HepG2 (cell line): ENCODE results near the gene SAA2. TPM values are rescaled to one million over a fixed set of nuclear protein-coding genes. Genes with fewer than 3 reads are reported as not detected.

Source experiments
- ATM ChIP-seq: fragments of 450-650 bp; IDR thresholded peaks from 2 replicates; pipeline ENCODE4 v1.7.1; 2017; ENCODE audit warnings: mild to moderate bottlenecking, borderline replicate concordance
- HDAC1 ChIP-seq: sonication (generic); formaldehyde crosslinking; IDR thresholded peaks from 2 replicates; pipeline ENCODE4 v1.5.1; 2020; ENCODE audit warnings: mild to moderate bottlenecking, missing genetic modification reagents
- HDAC2 ChIP-seq: sonication (generic); formaldehyde crosslinking; IDR thresholded peaks from 2 replicates; pipeline ENCODE4 v1.4.0; 2020; ENCODE audit warnings: missing genetic modification reagents
- HHEX ChIP-seq: IDR thresholded peaks from 2 replicates; pipeline ENCODE4 v1.6.1; 2016; ENCODE audit warnings: control low read depth
- ISL2 ChIP-seq: sonication (generic); formaldehyde crosslinking; IDR thresholded peaks from 2 replicates; pipeline ENCODE4 v1.5.0; 2020; ENCODE audit warnings: missing genetic modification reagents
- KAT2B ChIP-seq: fragments of 150-350 bp; IDR thresholded peaks from 2 replicates; pipeline ENCODE4 v1.6.1; 2014; ENCODE audit warnings: low read depth, low read length, borderline replicate concordance
- MEIS2 ChIP-seq: sonication (generic); formaldehyde crosslinking; IDR thresholded peaks from 2 replicates; pipeline ENCODE4 v1.9.0; 2021; ENCODE audit warnings: mild to moderate bottlenecking, missing genetic modification reagents
- MIXL1 ChIP-seq: IDR thresholded peaks from 2 replicates; pipeline ENCODE4 v1.6.1; 2016
- MYC ChIP-seq: sonication (generic); formaldehyde crosslinking; IDR thresholded peaks from 2 replicates; pipeline ENCODE4 v1.9.0; 2021; ENCODE audit warnings: missing genetic modification reagents, borderline replicate concordance
- NR2C2 ChIP-seq: sonication (generic); formaldehyde crosslinking; IDR thresholded peaks from 2 replicates; pipeline ENCODE4 v1.4.0; 2020; ENCODE audit warnings: missing genetic modification reagents, mild to moderate bottlenecking, moderate library complexity, borderline replicate concordance
- NR2F6 ChIP-seq, 2 experiments: IDR thresholded peaks; 2 replicates each; pipeline ENCODE4 v1.6.1; 2016; ENCODE audit warnings: antibody characterized with exemption in 1 of 2, mild to moderate bottlenecking in 1 of 2
- POLR2AphosphoS5 ChIP-seq: IDR thresholded peaks from 2 replicates; pipeline ENCODE4 v1.6.1; 2012; ENCODE audit warnings: low read depth, low read length
- RBFOX2 ChIP-seq: fragments of 200-400 bp; formaldehyde crosslinking; IDR thresholded peaks from 2 replicates; pipeline ENCODE4 v1.6.1; 2017; ENCODE audit warnings: low read depth, mild to moderate bottlenecking, low read length
- RFXAP ChIP-seq: sonication (generic); formaldehyde crosslinking; IDR thresholded peaks from 2 replicates; pipeline ENCODE4 v1.4.0; 2020; ENCODE audit warnings: missing genetic modification reagents, borderline replicate concordance
- STAG1 ChIP-seq: sonication (generic); formaldehyde crosslinking; IDR thresholded peaks from 2 replicates; pipeline ENCODE4 v1.4.0; 2020; ENCODE audit warnings: missing genetic modification reagents
- TARDBP ChIP-seq: sonication (generic); formaldehyde crosslinking; IDR thresholded peaks from 2 replicates; pipeline ENCODE4 v1.8.0; 2022; ENCODE audit warnings: mild to moderate bottlenecking, missing genetic modification reagents
- YEATS4 ChIP-seq: sonication (generic); formaldehyde crosslinking; IDR thresholded peaks from 2 replicates; pipeline ENCODE4 v1.4.0; 2020; ENCODE audit warnings: missing genetic modification reagents, borderline replicate concordance
- ZMYM3 ChIP-seq: sonication (generic); formaldehyde crosslinking; IDR thresholded peaks from 2 replicates; pipeline ENCODE4 v1.5.1; 2020; ENCODE audit warnings: mild to moderate bottlenecking, missing genetic modification reagents
- ZNF335 ChIP-seq: sonication (generic); formaldehyde crosslinking; IDR thresholded peaks from 2 replicates; pipeline ENCODE4 v1.4.0; 2020; ENCODE audit warnings: missing genetic modification reagents
- ZNF768 ChIP-seq: sonication (generic); formaldehyde crosslinking; IDR thresholded peaks from 2 replicates; pipeline ENCODE4 v1.4.0; 2020; ENCODE audit warnings: missing genetic modification reagents
- ZNF788 ChIP-seq: sonication (generic); formaldehyde crosslinking; IDR thresholded peaks from 2 replicates; pipeline ENCODE4 v1.5.0; 2020; ENCODE audit warnings: mild to moderate bottlenecking, missing genetic modification reagents, borderline replicate concordance
- ZNF792 ChIP-seq: IDR thresholded peaks from 2 replicates; pipeline ENCODE4 v1.6.1; 2016
- ZSCAN21 ChIP-seq: sonication (generic); formaldehyde crosslinking; IDR thresholded peaks from 2 replicates; pipeline ENCODE4 v1.8.0; 2022; ENCODE audit warnings: mild to moderate bottlenecking, missing genetic modification reagents, moderate library complexity, borderline replicate concordance
- ZSCAN29 ChIP-seq: sonication (generic); formaldehyde crosslinking; conservative IDR thresholded peaks from 2 replicates; pipeline ENCODE4 v1.4.0; 2020; ENCODE audit warnings: mild to moderate bottlenecking, missing genetic modification reagents
- polyA plus RNA-seq, 8 experiments: library from polyadenylated mRNA; depleted of rRNA in 3 of 8; stranded (reverse) in 7 of 8; unstranded in 1 of 8; fragments of >200 nt; fragmentation: Illumina TruSeq in 4 of 8; extraction: Trizol in 4 of 8; gene quantifications; 2 replicates each; pipeline versions ENCODE4 v1.2.1 to v1.2.3, GENCODE V29; 2011 to 2016; ENCODE audit warnings: low read depth in 4 of 8, missing spikeins in 1 of 8, mixed read lengths in 1 of 8; ENCODE audit not compliant: insufficient read depth in 1 of 8
- total RNA-seq, 5 experiments: library from RNA; depleted of rRNA; stranded (reverse); fragments of >200 nt; fragmentation: Illumina TruSeq; extraction: Trizol; gene quantifications; 2 replicates each; pipeline ENCODE4 v1.2.3, GENCODE V29; 2016; ENCODE audit warnings: low read depth in 1 of 5
- TF ChIP-seq, protein P1 (sequence below): IDR thresholded peaks from 2 replicates; pipeline ENCODE4 v1.6.1; 2016; ENCODE audit warnings: control low read depth
- TF ChIP-seq, protein P2 (sequence below): IDR thresholded peaks from 2 replicates; pipeline ENCODE4 v1.6.1; 2016
- TF ChIP-seq, protein P3 (sequence below): fragments of 450-650 bp; IDR thresholded peaks from 2 replicates; pipeline ENCODE4 v1.6.1; 2016
- TF ChIP-seq, protein P4 (sequence below): sonication (generic); formaldehyde crosslinking; IDR thresholded peaks from 2 replicates; pipeline ENCODE4 v1.5.0; 2020; ENCODE audit warnings: missing genetic modification reagents, mild to moderate bottlenecking, borderline replicate concordance

The SAA2 gene
- total and polyA plus RNA-seq, 2 of the 13 experiments (the other 11 are each of a cell fraction or from before 2014, with no cell fraction given) = 0.27 TPM; not detected in 1

DNA sequence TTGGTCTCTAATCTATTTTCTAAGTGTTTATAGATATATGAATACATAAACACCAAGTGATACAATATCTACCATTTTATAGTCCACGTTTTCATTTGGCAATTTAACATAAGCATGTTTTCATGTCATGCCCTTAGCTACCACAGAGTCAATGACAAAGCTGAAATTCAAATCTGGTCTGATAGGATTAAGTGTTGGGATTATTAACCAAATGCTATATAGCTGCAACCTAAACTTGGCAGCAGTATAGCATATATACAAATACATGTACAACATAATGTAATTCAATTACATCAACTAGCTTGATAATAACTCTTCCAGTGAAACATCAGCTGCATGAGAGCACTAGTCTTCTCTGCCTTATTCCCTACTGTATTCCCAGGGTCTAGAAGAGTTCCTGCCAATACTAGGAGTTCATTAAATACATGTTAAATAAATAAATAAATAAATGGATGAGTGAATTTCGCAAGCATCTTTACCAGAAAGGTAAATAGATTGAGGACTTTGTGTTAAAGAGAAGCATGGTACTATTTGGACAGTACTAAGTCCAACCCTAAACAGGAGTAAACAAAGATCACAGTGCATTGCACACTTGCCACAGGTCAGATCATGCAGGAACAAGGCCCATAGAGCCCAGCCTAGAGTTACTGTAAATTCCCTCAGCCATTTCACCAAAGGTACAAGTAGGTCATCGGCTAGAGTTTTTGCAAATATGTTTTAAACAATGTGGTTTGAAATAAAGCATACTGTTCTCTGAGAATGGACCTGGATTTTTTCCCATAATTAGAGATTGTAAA lies 24.7 kb downstream of the SAA2 start (continued):
- TF ChIP-seq, protein P1, sequence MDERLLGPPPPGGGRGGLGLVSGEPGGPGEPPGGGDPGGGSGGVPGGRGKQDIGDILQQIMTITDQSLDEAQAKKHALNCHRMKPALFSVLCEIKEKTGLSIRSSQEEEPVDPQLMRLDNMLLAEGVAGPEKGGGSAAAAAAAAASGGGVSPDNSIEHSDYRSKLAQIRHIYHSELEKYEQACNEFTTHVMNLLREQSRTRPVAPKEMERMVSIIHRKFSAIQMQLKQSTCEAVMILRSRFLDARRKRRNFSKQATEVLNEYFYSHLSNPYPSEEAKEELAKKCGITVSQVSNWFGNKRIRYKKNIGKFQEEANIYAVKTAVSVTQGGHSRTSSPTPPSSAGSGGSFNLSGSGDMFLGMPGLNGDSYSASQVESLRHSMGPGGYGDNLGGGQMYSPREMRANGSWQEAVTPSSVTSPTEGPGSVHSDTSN (CRISPR knock-in tag) = no peak
- TF ChIP-seq ZSCAN29 (peak; percentile 47; the same call in 1 of the 2 replicates), MEIS2 (0 out of 2 replicates have a peak, but pooled peaks have one; percentile 41), STAG1 (peak; percentile 18; the same call in 1 of the 2 replicates), ZNF788 (CRISPR knock-in tag) (peak; percentile 41; the same call in 1 of the 2 replicates), ZNF768 (CRISPR knock-in tag) (no peak), RBFOX2 (peak; percentile 37; the same call in 1 of the 2 replicates), MIXL1 (CRISPR knock-in tag) (peak; percentile 96), YEATS4 (CRISPR knock-in tag) (0 out of 2 replicates have a peak, but pooled peaks have one; percentile 58), KAT2B (no peak), RFXAP (CRISPR knock-in tag) (0 out of 2 replicates have a peak, but pooled peaks have one; percentile 54), NR2F6 (IDR thresholded peaks at IDR 0.05) (peak; percentile 81), NR2F6 (CRISPR knock-in tag; IDR thresholded peaks at IDR 0.05) (peak; percentile 78), ZNF335 (CRISPR knock-in tag) (no peak), HHEX (CRISPR knock-in tag) (peak; percentile 79), ZSCAN21 (peak; percentile 59; the same call in 1 of the 2 replicates), NR2C2 (CRISPR knock-in tag) (peak; percentile 68; the same call in 1 of the 2 replicates), HDAC1 (peak; percentile 48; the same call in 1 of the 2 replicates), HDAC2 (CRISPR knock-in tag) (peak; percentile 92), MYC (CRISPR knock-in tag) (0 out of 2 replicates have a peak, but pooled peaks have one; percentile 15), POLR2AphosphoS5 (peak; percentile 40; the same call in 1 of the 2 replicates), ISL2 (CRISPR knock-in tag) (peak; percentile 86), TARDBP (CRISPR knock-in tag) (peak; percentile 35; the same call in 1 of the 2 replicates), ATM (no peak), ZNF792 (CRISPR knock-in tag) (peak; percentile 59; the same call in 1 of the 2 replicates), ZMYM3 (CRISPR knock-in tag) (peak; percentile 77)
- TF ChIP-seq, protein P2, sequence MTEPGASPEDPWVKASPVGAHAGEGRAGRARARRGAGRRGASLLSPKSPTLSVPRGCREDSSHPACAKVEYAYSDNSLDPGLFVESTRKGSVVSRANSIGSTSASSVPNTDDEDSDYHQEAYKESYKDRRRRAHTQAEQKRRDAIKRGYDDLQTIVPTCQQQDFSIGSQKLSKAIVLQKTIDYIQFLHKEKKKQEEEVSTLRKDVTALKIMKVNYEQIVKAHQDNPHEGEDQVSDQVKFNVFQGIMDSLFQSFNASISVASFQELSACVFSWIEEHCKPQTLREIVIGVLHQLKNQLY (CRISPR knock-in tag) = peak; percentile 91
- TF ChIP-seq, protein P3, sequence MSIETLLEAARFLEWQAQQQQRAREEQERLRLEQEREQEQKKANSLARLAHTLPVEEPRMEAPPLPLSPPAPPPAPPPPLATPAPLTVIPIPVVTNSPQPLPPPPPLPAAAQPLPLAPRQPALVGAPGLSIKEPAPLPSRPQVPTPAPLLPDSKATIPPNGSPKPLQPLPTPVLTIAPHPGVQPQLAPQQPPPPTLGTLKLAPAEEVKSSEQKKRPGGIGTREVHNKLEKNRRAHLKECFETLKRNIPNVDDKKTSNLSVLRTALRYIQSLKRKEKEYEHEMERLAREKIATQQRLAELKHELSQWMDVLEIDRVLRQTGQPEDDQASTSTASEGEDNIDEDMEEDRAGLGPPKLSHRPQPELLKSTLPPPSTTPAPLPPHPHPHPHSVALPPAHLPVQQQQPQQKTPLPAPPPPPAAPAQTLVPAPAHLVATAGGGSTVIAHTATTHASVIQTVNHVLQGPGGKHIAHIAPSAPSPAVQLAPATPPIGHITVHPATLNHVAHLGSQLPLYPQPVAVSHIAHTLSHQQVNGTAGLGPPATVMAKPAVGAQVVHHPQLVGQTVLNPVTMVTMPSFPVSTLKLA = 0 out of 2 replicates have a peak, but pooled peaks have one; percentile 29
- TF ChIP-seq, protein P4, sequence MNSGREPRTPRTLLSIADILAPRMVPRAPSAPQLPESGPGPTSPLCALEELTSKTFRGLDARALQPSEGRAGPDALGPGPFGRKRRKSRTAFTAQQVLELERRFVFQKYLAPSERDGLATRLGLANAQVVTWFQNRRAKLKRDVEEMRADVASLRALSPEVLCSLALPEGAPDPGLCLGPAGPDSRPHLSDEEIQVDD (CRISPR knock-in tag) = no peak
